ENCODE measurements around the gene ATP9A. TPM values are rescaled to one million over a fixed set of nuclear protein-coding genes. Genes with fewer than 3 reads are reported as not detected.

ATP9A gene
- total and polyA plus RNA-seq, 2 donors (not counting 3 experiments of a cell fraction or from before 2014, with no cell fraction given) = 20.9 to 41.5 TPM

- H3K27me3 ChIP-seq (ENCODE audit: control insufficient read depth in 2 of 2, insufficient read depth in 2 of 2, low read length in 2 of 2) = peaks cover 10 to 30% of the 10 kb centered on the region in 2 experiments
- no TSS peak for BruUV-seq (replicated peaks)
- H3K9ac ChIP-seq (replicated peaks; ENCODE audit: extremely low read depth, insufficient read depth, low read length) = no peak overlapping the region
- H3K79me2 ChIP-seq (ENCODE audit: control insufficient read depth, insufficient read depth, low read length) = no peaks in the 10 kb centered on the region
- H3K27ac ChIP-seq (ENCODE audit: insufficient read depth, low read depth, low read length) = no peak overlapping the region
- DNase-seq (ENCODE audit: low read depth, low spot score) (no peak), FAIRE-seq (peak; percentile 46)
- TF ChIP-seq, protein P1, sequence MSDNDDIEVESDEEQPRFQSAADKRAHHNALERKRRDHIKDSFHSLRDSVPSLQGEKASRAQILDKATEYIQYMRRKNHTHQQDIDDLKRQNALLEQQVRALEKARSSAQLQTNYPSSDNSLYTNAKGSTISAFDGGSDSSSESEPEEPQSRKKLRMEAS (IDR thresholded peaks at IDR 0.05; ENCODE audit: insufficient read depth, insufficient read length) = no peak
- TF ChIP-seq GATA2 (IDR thresholded peaks at IDR 0.05; ENCODE audit: insufficient read depth, insufficient read length, low read depth, low read length) (no peak), FOS (IDR thresholded peaks at IDR 0.05; ENCODE audit: borderline replicate concordance, insufficient read depth, low read length) (no peak), EZH2 (IDR thresholded peaks at IDR 0.05; ENCODE audit: borderline replicate concordance, low read depth, low read length, severe bottlenecking) (no peak), POLR2AphosphoS5 (IDR thresholded peaks at IDR 0.05; ENCODE audit: insufficient read depth, low read depth, low read length) (no peak), JUN (IDR thresholded peaks at IDR 0.05; ENCODE audit: borderline replicate concordance, insufficient read depth, insufficient read length, low read depth) (no peak), MYC (IDR thresholded peaks at IDR 0.05; ENCODE audit: low read depth, low read length) (no peak), POLR2A (IDR thresholded peaks at IDR 0.05; ENCODE audit: low read depth, low read length) (no peak), CTCF (IDR thresholded peaks at IDR 0.05; ENCODE audit: extremely low read depth in 1 of 2, insufficient read depth in 1 of 2, low read depth in 1 of 2, low read length in 2 of 2) (no peak)
- no peaks in the 10 kb centered on the region for H3K36me3 ChIP-seq (ENCODE audit: control insufficient read depth in 2 of 2, extremely low read depth in 1 of 2, insufficient read depth in 2 of 2, low read length in 2 of 2)
- dilution Hi-C loops (cut with MboI; ENCODE audit: extremely low pct_ligation_motif_present, low sequenced_read_pairs) = no loop called here
- no peaks in the 10 kb centered on the region for H4K20me1 ChIP-seq (replicated peaks; ENCODE audit: control insufficient read depth, extremely low read depth, insufficient read depth, low read length)
- no peak overlapping the region for H3K4me3 ChIP-seq (replicated peaks in 1 of 3; ENCODE audit: insufficient read depth in 1 of 3, low read depth in 1 of 3, low read length in 3 of 3)
- no peak overlapping the region for H3K4me2 ChIP-seq (ENCODE audit: insufficient read depth, low read length)
- H3K9me3 ChIP-seq (replicated peaks; ENCODE audit: control insufficient read depth, insufficient read depth, low read length) = no peaks in the 10 kb centered on the region
- H3K9me1 ChIP-seq (replicated peaks; ENCODE audit: control insufficient read depth, extremely low read depth, insufficient read depth, low read length) = no peaks in the 10 kb centered on the region
- peaks cover 14% of the 10 kb centered on the region for H3K4me1 ChIP-seq (ENCODE audit: control insufficient read depth, extremely low read depth, insufficient read depth, low read length)
- ChIA-PET POLR2A (no interaction called here), CTCF (interaction anchor here (0.7 to 2.4 kb wide), 3 partner anchors 142 to 266 kb away, joined by 3 to 8 read pairs (median 3); no protein-coding TSS in a partner anchor)
- intact Hi-C loops (cut with micrococcal nuclease) = loop anchor here (5.0 kb wide), 1 partner anchor 106 kb away; no protein-coding TSS in a partner anchor
- H2AFZ ChIP-seq (ENCODE audit: low read depth, low read length) = no peak overlapping the region
Observed at GRCh38 chr20:51803148-51803854, 35.1 kb upstream of the ATP9A start.
